CD4-positive, CD25-positive, alpha-beta regulatory T cell (primary cell): ENCODE data around the gene CERT1. TPM values are rescaled to one million over a fixed set of nuclear protein-coding genes. Genes with fewer than 3 reads are reported as not detected.

ENCODE experiments used
- ATAC-seq, 2 donors: fragments of 150-1000 bp; cut with Tn5 transposase; one replicate each; pipeline ENCODE4 v1.10.0; 2021; ENCODE audit warnings: low read depth in 2 of 2, moderate number of reproducible peaks in 2 of 2, moderate library complexity in 1 of 2
- DNase-seq, 3 donors: peaks; one replicate each; pipeline versions ENCODE4 v3.0.0 to v3.0.0-alpha.2; 2012 to 2022; ENCODE audit warnings: mixed read lengths in 1 of 3
- H3K27ac ChIP-seq: one replicate; pipeline ENCODE4 v1.7.0; 2013; ENCODE audit warnings: mild to moderate bottlenecking, low read length; ENCODE audit not compliant: insufficient read depth, poor library complexity, severe bottlenecking
- H3K27me3 ChIP-seq: one replicate; pipeline ENCODE4 v1.7.0; 2013; ENCODE audit warnings: low read length; ENCODE audit not compliant: control insufficient read depth, insufficient read depth
- H3K36me3 ChIP-seq: one replicate; pipeline ENCODE4 v1.7.0; 2013; ENCODE audit warnings: mild to moderate bottlenecking, low read length, moderate library complexity; ENCODE audit not compliant: control insufficient read depth, insufficient read depth
- H3K4me1 ChIP-seq: 2 replicates; pipeline ENCODE4 v1.7.0; 2013; ENCODE audit warnings: mild to moderate bottlenecking, low read length; ENCODE audit not compliant: insufficient read depth, control insufficient read depth, poor library complexity, severe bottlenecking
- H3K4me3 ChIP-seq: one replicate; pipeline ENCODE4 v1.7.0; 2013; ENCODE audit warnings: low read depth, mild to moderate bottlenecking, low read length, moderate library complexity
- H3K9me3 ChIP-seq, 2 experiments: 1 replicate in 1 of 2; 2 replicates in 1 of 2; pipeline ENCODE4 v1.7.0; 2013; ENCODE audit warnings: low read length in 2 of 2, mild to moderate bottlenecking in 1 of 2, moderate library complexity in 1 of 2; ENCODE audit not compliant: control insufficient read depth in 2 of 2
- H3K27ac Mint-ChIP-seq, 3 donors: one replicate each; pipeline ENCODE4 v1.8.0; 2020 to 2022; ENCODE audit warnings: mild to moderate bottlenecking in 3 of 3, mixed read lengths in 3 of 3, moderate library complexity in 2 of 3
- H3K27me3 Mint-ChIP-seq: one replicate; pipeline ENCODE4 v1.8.0; 2022; ENCODE audit warnings: mild to moderate bottlenecking, mixed read lengths
- H3K36me3 Mint-ChIP-seq: one replicate; pipeline ENCODE4 v1.8.0; 2020; ENCODE audit warnings: mixed read lengths
- H3K4me1 Mint-ChIP-seq, 4 donors: one replicate each; pipeline ENCODE4 v1.8.0; 2020 to 2022; ENCODE audit warnings: mixed read lengths in 4 of 4, mild to moderate bottlenecking in 1 of 4
- H3K4me3 Mint-ChIP-seq, 4 donors: one replicate each; pipeline ENCODE4 v1.8.0; 2020 to 2022; ENCODE audit warnings: mild to moderate bottlenecking in 4 of 4, mixed read lengths in 4 of 4, moderate library complexity in 3 of 4
- H3K9me3 Mint-ChIP-seq, 7 donors: one replicate each; pipeline ENCODE4 v1.8.0; 2020 to 2022; ENCODE audit warnings: mixed read lengths in 7 of 7, mild to moderate bottlenecking in 3 of 7, moderate library complexity in 2 of 7
- polyA plus RNA-seq, 4 donors: library from polyadenylated mRNA; unstranded; fragments of 300-500 nt; fragmentation: Illumina TruSeq; gene quantifications; one replicate each; pipeline ENCODE4 v1.2.3, GENCODE V29; 2021
- total RNA-seq: library from RNA; stranded (reverse); gene quantifications from one replicate; pipeline ENCODE4 v1.2.3, GENCODE V29; 2022

CERT1 gene
- total and polyA plus RNA-seq, 5 donors from 2014 or later = 19.4 to 49.9 (median 22.4) TPM

DNA sequence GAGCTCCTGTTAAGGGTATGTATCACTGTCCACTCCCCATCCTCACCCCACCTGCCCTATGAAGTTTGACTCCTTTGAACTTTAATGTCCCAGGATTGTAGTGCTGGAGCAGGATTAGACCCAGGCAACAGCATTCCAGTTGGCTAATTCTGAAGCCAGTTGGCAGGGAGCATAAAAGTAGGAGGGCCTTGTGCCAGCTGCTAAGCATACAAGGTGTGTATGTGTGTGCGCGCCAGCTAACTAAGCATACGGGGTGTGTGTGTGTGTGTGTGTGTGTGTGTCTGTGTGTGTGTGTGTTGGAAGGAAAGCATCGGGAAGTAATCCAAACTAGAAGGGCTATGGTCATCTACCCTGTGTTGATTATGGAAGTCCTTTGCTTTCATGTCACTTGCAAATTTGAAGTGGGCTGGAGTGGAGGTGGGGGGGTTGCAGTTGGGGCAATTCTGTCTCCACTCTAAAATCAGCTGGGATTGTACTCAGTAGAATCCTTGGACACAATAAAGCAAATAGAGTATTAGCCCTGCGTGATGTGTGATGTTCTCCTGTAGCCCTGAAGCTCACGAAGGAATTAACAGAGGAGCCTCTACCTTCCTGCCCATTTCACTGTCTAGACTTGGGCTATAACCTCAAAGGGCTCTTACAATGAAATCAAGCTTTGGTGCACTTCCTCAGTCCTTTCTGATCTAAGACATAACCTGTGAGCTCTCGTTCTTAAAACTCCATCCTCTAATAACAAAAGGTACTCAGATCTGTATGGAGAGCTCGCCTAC, 147.5 kb downstream of the CERT1 start:
- Histone ChIP-seq H3K27ac (no peak overlapping the region), H3K9me3 (no peaks in the 10 kb centered on the region), H3K4me1 (no peaks in the 10 kb centered on the region), H3K4me3 (no peak overlapping the region), H3K27me3 (no peaks in the 10 kb centered on the region), H3K36me3 (peaks cover 29% of the 10 kb centered on the region)
- Mint-ChIP-seq H3K9me3 (peaks cover 0 to 2% (median 0%) of the 10 kb centered on the region in 7 donors), H3K27ac (peak overlapping the region in 2 of 3 donors; percentile 15 to 44), H3K4me1 (peaks cover 2 to 15% (median 5%) of the 10 kb centered on the region in 4 donors), H3K4me3 (no peak overlapping the region), H3K27me3 (no peaks in the 10 kb centered on the region), H3K36me3 (peaks cover 22% of the 10 kb centered on the region)
- no peak for DNase-seq
- no peak for ATAC-seq

DNA sequence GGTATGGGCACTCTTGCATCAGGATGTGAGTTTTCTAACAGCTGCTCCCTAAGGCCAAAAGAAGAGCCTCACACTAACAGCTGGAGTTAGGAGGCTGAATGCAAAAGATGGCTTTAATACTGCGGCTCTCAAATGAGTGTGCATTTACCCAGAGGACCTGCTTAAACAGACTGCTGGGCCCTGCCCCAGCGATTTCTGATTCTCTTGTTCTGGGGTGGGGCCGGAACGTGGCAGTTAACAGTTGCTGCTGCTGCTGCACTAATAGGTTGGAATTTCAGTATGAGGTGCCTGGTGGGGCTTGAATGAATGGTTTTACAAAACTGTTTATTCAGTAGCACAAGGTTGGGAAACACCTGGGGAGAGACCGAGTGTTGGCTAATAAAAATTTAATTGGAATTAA, 148.3 kb downstream of the CERT1 start:
- no peaks in the 10 kb centered on the region for H3K27me3 Mint-ChIP-seq

DNA sequence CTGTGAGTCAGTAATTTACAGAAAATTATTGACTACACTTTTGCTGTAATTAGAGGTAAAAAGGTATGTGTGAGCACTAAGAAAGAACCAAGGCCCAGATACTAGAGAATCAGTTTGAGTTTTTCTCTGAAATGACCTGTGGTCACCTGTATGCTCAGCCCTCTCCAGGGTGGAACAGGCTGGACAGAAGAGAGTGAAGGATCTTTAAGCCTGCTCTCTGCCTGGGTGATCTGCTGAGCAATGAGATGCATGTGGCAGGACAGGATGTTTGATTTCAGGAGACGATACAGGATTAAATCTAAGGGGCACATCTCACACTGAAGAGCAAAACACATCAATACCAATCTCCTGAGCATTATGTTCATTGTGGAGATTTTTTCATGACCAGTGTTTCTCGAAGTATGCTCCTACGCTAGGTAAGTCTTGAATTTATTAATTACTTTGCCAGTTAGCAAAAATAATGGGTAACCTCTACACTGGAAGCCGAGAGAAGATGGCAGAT, 148.9 kb downstream of the CERT1 start:
- H3K36me3 Mint-ChIP-seq = peaks cover 23% of the 10 kb centered on the region
- H3K4me3 ChIP-seq = no peak overlapping the region
- peak overlapping the region in 1 of 4 donors; percentile 74 for H3K4me3 Mint-ChIP-seq
- DNase-seq (no peak), ATAC-seq (no peak)
- no peak overlapping the region for H3K27ac ChIP-seq
- H3K36me3 ChIP-seq = peaks cover 41% of the 10 kb centered on the region
- H3K9me3 Mint-ChIP-seq = peaks cover 0 to 2% (median 0%) of the 10 kb centered on the region in 7 donors
- H3K27me3 ChIP-seq = no peaks in the 10 kb centered on the region
- no peaks in the 10 kb centered on the region for H3K9me3 ChIP-seq
- peak overlapping the region in 1 of 3 donors; percentile 48 for H3K27ac Mint-ChIP-seq
- H3K4me1 Mint-ChIP-seq = peaks cover 3 to 15% (median 5%) of the 10 kb centered on the region in 4 donors
- H3K4me1 ChIP-seq = no peaks in the 10 kb centered on the region
- no peaks in the 10 kb centered on the region for H3K27me3 Mint-ChIP-seq

More for the DNA sequence above, 148.3 kb downstream of the CERT1 start:
- Histone ChIP-seq H3K4me1 (no peaks in the 10 kb centered on the region), H3K4me3 (no peak overlapping the region), H3K36me3 (peaks cover 36% of the 10 kb centered on the region), H3K9me3 (no peaks in the 10 kb centered on the region), H3K27me3 (no peaks in the 10 kb centered on the region), H3K27ac (no peak overlapping the region)
- H3K27ac Mint-ChIP-seq = no peak overlapping the region
- DNase-seq (no peak), ATAC-seq (no peak)
- peaks cover 2 to 15% (median 5%) of the 10 kb centered on the region in 4 donors for H3K4me1 Mint-ChIP-seq
- H3K9me3 Mint-ChIP-seq = peaks cover 0 to 2% (median 0%) of the 10 kb centered on the region in 7 donors
- peaks cover 22% of the 10 kb centered on the region for H3K36me3 Mint-ChIP-seq
- H3K4me3 Mint-ChIP-seq = peak overlapping the region in 1 of 4 donors; percentile 74

DNA sequence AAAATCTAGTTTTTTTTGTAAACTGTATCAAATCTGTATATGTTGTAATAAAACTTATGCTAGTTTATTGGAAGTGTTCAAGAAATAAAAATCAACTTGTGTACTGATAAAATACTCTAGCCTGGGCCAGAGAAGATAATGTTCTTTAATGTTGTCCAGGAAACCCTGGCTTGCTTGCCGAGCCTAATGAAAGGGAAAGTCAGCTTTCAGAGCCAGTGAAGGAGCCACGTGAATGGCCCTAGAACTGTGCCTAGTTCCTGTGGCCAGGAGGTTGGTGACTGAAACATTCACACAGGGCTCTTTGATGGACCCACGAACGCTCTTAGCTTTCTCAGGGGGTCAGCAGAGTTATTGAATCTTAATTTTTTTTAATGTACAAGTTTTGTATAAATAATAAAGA, 150.1 kb downstream of the CERT1 start:
- Mint-ChIP-seq H3K9me3 (peaks cover 0 to 2% (median 0%) of the 10 kb centered on the region in 7 donors), H3K27ac (no peak overlapping the region), H3K4me3 (no peak overlapping the region), H3K27me3 (no peaks in the 10 kb centered on the region), H3K36me3 (peaks cover 36% of the 10 kb centered on the region), H3K4me1 (peaks cover 0 to 8% (median 3%) of the 10 kb centered on the region in 4 donors)
- no peak for ATAC-seq
- no peaks in the 10 kb centered on the region for H3K4me1 ChIP-seq
- no peaks in the 10 kb centered on the region for H3K9me3 ChIP-seq
- no peak for DNase-seq
- peaks cover 53% of the 10 kb centered on the region for H3K36me3 ChIP-seq
- no peaks in the 10 kb centered on the region for H3K27me3 ChIP-seq
- H3K4me3 ChIP-seq = no peak overlapping the region
- H3K27ac ChIP-seq = no peak overlapping the region

DNA sequence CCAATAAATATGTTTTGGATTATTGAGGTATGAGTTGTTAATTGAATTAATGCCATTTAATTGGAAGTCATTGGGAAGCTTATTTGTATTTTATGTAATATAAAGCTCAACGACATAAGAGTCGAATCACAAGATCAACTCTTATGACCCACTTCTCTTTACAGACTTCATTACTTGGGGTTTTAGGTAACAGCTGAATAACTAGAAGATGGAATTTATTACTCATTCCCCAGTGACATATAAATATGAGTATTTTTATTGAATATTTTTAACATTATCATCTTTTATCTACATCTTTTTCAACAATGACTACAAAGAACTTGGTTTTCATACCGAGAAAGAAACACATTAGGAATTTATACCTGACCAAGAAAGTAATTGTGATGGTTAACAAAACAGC, 153.3 kb downstream of the CERT1 start:
- Mint-ChIP-seq H3K4me1 (peaks cover 0 to 5% (median 0%) of the 10 kb centered on the region in 4 donors), H3K9me3 (no peaks in the 10 kb centered on the region), H3K36me3 (peaks cover 47% of the 10 kb centered on the region), H3K27ac (no peak overlapping the region), H3K27me3 (no peaks in the 10 kb centered on the region), H3K4me3 (no peak overlapping the region)
- no peak overlapping the region for H3K27ac ChIP-seq
- no peak for DNase-seq
- no peaks in the 10 kb centered on the region for H3K4me1 ChIP-seq
- no peak overlapping the region for H3K4me3 ChIP-seq
- H3K9me3 ChIP-seq = no peaks in the 10 kb centered on the region
- no peaks in the 10 kb centered on the region for H3K27me3 ChIP-seq
- no peak for ATAC-seq
- peaks cover 79% of the 10 kb centered on the region for H3K36me3 ChIP-seq

DNA sequence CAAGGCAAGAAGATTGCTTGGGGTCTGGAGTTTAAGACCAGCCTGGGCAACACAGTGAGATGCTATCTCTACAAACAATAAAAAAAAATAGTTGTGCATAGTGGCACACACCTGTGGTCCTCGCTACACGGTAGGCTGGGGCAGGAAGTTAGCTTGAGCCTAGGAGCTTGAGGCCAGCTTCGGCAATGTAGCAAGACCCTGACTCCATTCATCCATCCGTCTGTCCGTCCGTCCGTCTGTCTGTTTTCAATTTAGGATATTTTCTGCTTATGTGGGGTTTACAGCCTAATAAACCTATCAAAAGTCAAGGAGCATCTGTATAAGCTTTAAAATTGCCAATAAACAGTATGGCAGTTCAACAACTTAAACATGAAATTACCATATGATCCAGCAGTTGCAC, 154.7 kb downstream of the CERT1 start:
- peaks cover 85% of the 10 kb centered on the region for H3K36me3 ChIP-seq
- H3K27ac Mint-ChIP-seq = no peak overlapping the region
- no peak for ATAC-seq

DNA sequence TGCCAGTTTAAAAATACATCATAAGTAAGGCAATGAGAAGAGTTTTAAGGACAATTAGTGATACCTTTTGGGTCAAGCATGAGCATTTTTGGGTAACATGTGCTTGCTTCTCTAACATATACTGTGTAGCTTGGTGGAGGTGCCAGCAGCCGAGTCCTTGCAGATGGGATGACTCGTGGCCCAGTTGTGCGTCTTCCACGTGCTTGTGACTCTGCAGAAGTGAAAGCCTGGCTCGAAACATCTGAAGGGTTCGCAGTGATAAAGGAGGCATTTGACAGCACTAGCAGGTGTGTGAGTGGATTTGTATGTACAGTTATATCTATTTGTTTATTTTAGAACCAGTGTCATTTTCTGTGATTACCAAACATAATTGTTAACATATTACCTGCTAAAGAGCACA, 156.2 kb downstream of the CERT1 start:
- H3K9me3 Mint-ChIP-seq = no peaks in the 10 kb centered on the region
- no peaks in the 10 kb centered on the region for H3K9me3 ChIP-seq
- H3K36me3 Mint-ChIP-seq = peaks cover 48% of the 10 kb centered on the region
- no peak overlapping the region for H3K4me3 ChIP-seq
- no peak overlapping the region for H3K4me3 Mint-ChIP-seq
- ATAC-seq (no peak), DNase-seq (no peak)
- no peaks in the 10 kb centered on the region for H3K27me3 Mint-ChIP-seq
- H3K27ac Mint-ChIP-seq = no peak overlapping the region
- H3K27ac ChIP-seq = no peak overlapping the region
- no peaks in the 10 kb centered on the region for H3K27me3 ChIP-seq
- peaks cover 88% of the 10 kb centered on the region for H3K36me3 ChIP-seq
- H3K4me1 Mint-ChIP-seq = peaks cover 0 to 11% (median 2%) of the 10 kb centered on the region in 4 donors
- no peaks in the 10 kb centered on the region for H3K4me1 ChIP-seq

More for the DNA sequence above, 154.7 kb downstream of the CERT1 start:
- no peaks in the 10 kb centered on the region for H3K9me3 ChIP-seq
- H3K4me3 Mint-ChIP-seq = no peak overlapping the region
- peaks cover 41% of the 10 kb centered on the region for H3K36me3 Mint-ChIP-seq
- H3K9me3 Mint-ChIP-seq = no peaks in the 10 kb centered on the region
- no peaks in the 10 kb centered on the region for H3K27me3 Mint-ChIP-seq
- peaks cover 0 to 5% (median 0%) of the 10 kb centered on the region in 4 donors for H3K4me1 Mint-ChIP-seq
- no peaks in the 10 kb centered on the region for H3K4me1 ChIP-seq
- no peak for DNase-seq
- no peak overlapping the region for H3K4me3 ChIP-seq
- H3K27me3 ChIP-seq = no peaks in the 10 kb centered on the region
- no peak overlapping the region for H3K27ac ChIP-seq
